ENCODE results near the gene CACNA1E. TPM values are rescaled to one million over a fixed set of nuclear protein-coding genes. Genes with fewer than 3 reads are reported as not detected.

The CACNA1E gene
- total RNA-seq, result not detected in 2 replicates

GRCh38 chr1:181483285-181484195, at the start of gene CACNA1E:
CACNA1E (plus strand) TSS chr1:181483517; CDS start chr1:181483745, 228 bp downstream.
- no peak for DNase-seq (ENCODE audit: low read depth, low spot score)

- no peak for DNase-seq (ENCODE audit: low read depth, low spot score)
Measured at GRCh38 chr1:181433931-181434330, 49.4 kb upstream of the CACNA1E start.

GRCh38 chr1:181438013-181438412, 45.3 kb upstream of the CACNA1E start:
- DNase-seq (ENCODE audit: low read depth, low spot score), result no peak

GRCh38 chr1:181440510-181440909, 42.8 kb upstream of the CACNA1E start:
- no peak for DNase-seq (ENCODE audit: low read depth, low spot score)

GRCh38 chr1:181442181-181442525, 41.2 kb upstream of the CACNA1E start:
- no peak for DNase-seq (ENCODE audit: low read depth, low spot score)

GRCh38 chr1:181443231-181443853, 40.0 kb upstream of the CACNA1E start:
- DNase-seq (ENCODE audit: low read depth, low spot score), result no peak

- no peak for DNase-seq (ENCODE audit: low read depth, low spot score)
Measured at GRCh38 chr1:181445436-181445835, 37.9 kb upstream of the CACNA1E start.

GRCh38 chr1:181448461-181448860, 34.9 kb upstream of the CACNA1E start:
- DNase-seq (ENCODE audit: low read depth, low spot score), result no peak

GRCh38 chr1:181451661-181452230, 31.6 kb upstream of the CACNA1E start:
- DNase-seq (ENCODE audit: low read depth, low spot score), result no peak

- DNase-seq (ENCODE audit: low read depth, low spot score), result no peak
Measured at GRCh38 chr1:181452746-181453145, 30.6 kb upstream of the CACNA1E start.

GRCh38 chr1:181453541-181454201, 29.6 kb upstream of the CACNA1E start:
- no peak for DNase-seq (ENCODE audit: low read depth, low spot score)

GRCh38 chr1:181456551-181456950, 26.8 kb upstream of the CACNA1E start:
- DNase-seq (ENCODE audit: low read depth, low spot score), result no peak

GRCh38 chr1:181458419-181458818, 24.9 kb upstream of the CACNA1E start:
- DNase-seq (ENCODE audit: low read depth, low spot score), result no peak

GRCh38 chr1:181459067-181459466, 24.2 kb upstream of the CACNA1E start:
- DNase-seq (ENCODE audit: low read depth, low spot score), result no peak

GRCh38 chr1:181469829-181470228, 13.5 kb upstream of the CACNA1E start:
- DNase-seq (ENCODE audit: low read depth, low spot score), result no peak

- DNase-seq (ENCODE audit: low read depth, low spot score), result no peak
Measured at GRCh38 chr1:181475580-181475979, 7.7 kb upstream of the CACNA1E start.

GRCh38 chr1:181476581-181476980, 6.7 kb upstream of the CACNA1E start:
- no peak for DNase-seq (ENCODE audit: low read depth, low spot score)

GRCh38 chr1:181478306-181478705, 5.0 kb upstream of the CACNA1E start:
- DNase-seq (ENCODE audit: low read depth, low spot score), result no peak

GRCh38 chr1:181479137-181479745, 4.1 kb upstream of the CACNA1E start:
- peak; percentile 4 for DNase-seq (ENCODE audit: low read depth, low spot score)

- no peak for DNase-seq (ENCODE audit: low read depth, low spot score)
Measured at GRCh38 chr1:181482001-181482430, 1.3 kb upstream of the CACNA1E start.

- no peak for DNase-seq (ENCODE audit: low read depth, low spot score)
Measured at GRCh38 chr1:181482521-181483284, 614 bp upstream of the CACNA1E start.

Measured in pulmonary artery endothelial cell (primary cell).